ENCODE data around the gene RGS12.

The RGS12 gene

GRCh38 chr4:3306450-3306849 is 13.6 kb downstream of the RGS12 start:
- H3K9me3 Mint-ChIP-seq, result no peaks in the 10 kb centered on the region
- no peak overlapping the region for H3K4me3 Mint-ChIP-seq
- no peak for ATAC-seq
- H3K4me1 Mint-ChIP-seq, result peaks cover 74% of the 10 kb centered on the region
- no peak for DNase-seq
- no peak overlapping the region for H3K27ac Mint-ChIP-seq
- H3K27me3 Mint-ChIP-seq, result peaks cover 44% of the 10 kb centered on the region

- Mint-ChIP-seq H3K4me3 (no peak overlapping the region), H3K27ac (no peak overlapping the region), H3K27me3 (peaks cover 41% of the 10 kb centered on the region), H3K4me1 (peaks cover 68% of the 10 kb centered on the region), H3K9me3 (no peaks in the 10 kb centered on the region)
- DNase-seq (no peak), ATAC-seq (no peak)
Observed at GRCh38 chr4:3307060-3307459, 14.2 kb downstream of the RGS12 start.

GRCh38 chr4:3307486-3307885 is 14.7 kb downstream of the RGS12 start:
- Mint-ChIP-seq H3K4me1 (peaks cover 64% of the 10 kb centered on the region), H3K27me3 (peaks cover 38% of the 10 kb centered on the region), H3K4me3 (no peak overlapping the region), H3K9me3 (no peaks in the 10 kb centered on the region), H3K27ac (no peak overlapping the region)
- DNase-seq, result no peak
- ATAC-seq, result no peak

- Mint-ChIP-seq H3K9me3 (no peaks in the 10 kb centered on the region), H3K4me1 (peaks cover 58% of the 10 kb centered on the region), H3K4me3 (no peak overlapping the region), H3K27me3 (peaks cover 33% of the 10 kb centered on the region), H3K27ac (no peak overlapping the region)
- ATAC-seq (no peak), DNase-seq (no peak)
Observed at GRCh38 chr4:3307891-3308575, 15.2 kb downstream of the RGS12 start.

- Mint-ChIP-seq H3K9me3 (no peaks in the 10 kb centered on the region), H3K4me1 (peaks cover 52% of the 10 kb centered on the region), H3K27ac (no peak overlapping the region), H3K4me3 (no peak overlapping the region), H3K27me3 (peaks cover 26% of the 10 kb centered on the region)
- ATAC-seq, result no peak
- DNase-seq, result no peak
Observed at GRCh38 chr4:3308691-3309090, 15.9 kb downstream of the RGS12 start.

GRCh38 chr4:3310301-3311094 is 17.7 kb downstream of the RGS12 start:
- peaks cover 34% of the 10 kb centered on the region for H3K4me1 Mint-ChIP-seq
- H3K9me3 Mint-ChIP-seq, result no peaks in the 10 kb centered on the region
- H3K4me3 Mint-ChIP-seq, result no peak overlapping the region
- H3K27me3 Mint-ChIP-seq, result peaks cover 21% of the 10 kb centered on the region
- ATAC-seq, result peak; percentile 42
- DNase-seq, result no peak
- H3K27ac Mint-ChIP-seq, result no peak overlapping the region

GRCh38 chr4:3311095-3311372 is 18.2 kb downstream of the RGS12 start:
- Mint-ChIP-seq H3K27me3 (peaks cover 18% of the 10 kb centered on the region), H3K4me3 (no peak overlapping the region), H3K9me3 (no peaks in the 10 kb centered on the region), H3K4me1 (peaks cover 28% of the 10 kb centered on the region), H3K27ac (no peak overlapping the region)
- no peak for DNase-seq
- ATAC-seq, result peak; percentile 37

- no peak for DNase-seq
- Mint-ChIP-seq H3K9me3 (no peaks in the 10 kb centered on the region), H3K27me3 (peaks cover 14% of the 10 kb centered on the region), H3K27ac (no peak overlapping the region), H3K4me3 (no peak overlapping the region), H3K4me1 (peaks cover 22% of the 10 kb centered on the region)
- no peak for ATAC-seq
Observed at GRCh38 chr4:3311489-3312171, 18.8 kb downstream of the RGS12 start.

- H3K9me3 Mint-ChIP-seq, result no peaks in the 10 kb centered on the region
- no peak for ATAC-seq
- H3K4me3 Mint-ChIP-seq, result no peak overlapping the region
- no peak overlapping the region for H3K27ac Mint-ChIP-seq
- H3K4me1 Mint-ChIP-seq, result peaks cover 16% of the 10 kb centered on the region
- DNase-seq, result no peak
- peaks cover 14% of the 10 kb centered on the region for H3K27me3 Mint-ChIP-seq
Observed at GRCh38 chr4:3312362-3312761, 19.5 kb downstream of the RGS12 start.

GRCh38 chr4:3313139-3313538 is 20.3 kb downstream of the RGS12 start:
- Mint-ChIP-seq H3K4me1 (peaks cover 14% of the 10 kb centered on the region), H3K27me3 (peaks cover 10% of the 10 kb centered on the region), H3K9me3 (no peaks in the 10 kb centered on the region), H3K27ac (no peak overlapping the region), H3K4me3 (no peak overlapping the region)
- ATAC-seq (no peak), DNase-seq (no peak)

- Mint-ChIP-seq H3K4me3 (no peak overlapping the region), H3K27ac (no peak overlapping the region), H3K27me3 (peaks cover 4% of the 10 kb centered on the region), H3K9me3 (no peaks in the 10 kb centered on the region), H3K4me1 (peaks cover 8% of the 10 kb centered on the region)
- DNase-seq, result no peak
- no peak for ATAC-seq
Observed at GRCh38 chr4:3313556-3314228, 20.9 kb downstream of the RGS12 start.

- DNase-seq (no peak), ATAC-seq (no peak)
- H3K4me3 Mint-ChIP-seq, result no peak overlapping the region
- no peaks in the 10 kb centered on the region for H3K9me3 Mint-ChIP-seq
- H3K4me1 Mint-ChIP-seq, result peaks cover 5% of the 10 kb centered on the region
- H3K27ac Mint-ChIP-seq, result no peak overlapping the region
- no peaks in the 10 kb centered on the region for H3K27me3 Mint-ChIP-seq
Observed at GRCh38 chr4:3314706-3315260, 22.0 kb downstream of the RGS12 start.

- Mint-ChIP-seq H3K27me3 (peaks cover 3% of the 10 kb centered on the region), H3K4me1 (no peaks in the 10 kb centered on the region), H3K27ac (no peak overlapping the region), H3K4me3 (no peak overlapping the region), H3K9me3 (no peaks in the 10 kb centered on the region)
- no peak for DNase-seq
- no peak for ATAC-seq
Observed at GRCh38 chr4:3315566-3315965, 22.7 kb downstream of the RGS12 start.

GRCh38 chr4:3316146-3316545 is 23.3 kb downstream of the RGS12 start:
- DNase-seq, result no peak
- H3K4me1 Mint-ChIP-seq, result no peaks in the 10 kb centered on the region
- ATAC-seq, result no peak
- H3K27ac Mint-ChIP-seq, result peak overlapping the region in 1 of 2 donors; percentile 75
- H3K27me3 Mint-ChIP-seq, result peaks cover 7% of the 10 kb centered on the region
- no peak overlapping the region for H3K4me3 Mint-ChIP-seq
- H3K9me3 Mint-ChIP-seq, result no peaks in the 10 kb centered on the region

GRCh38 chr4:3317011-3317655 is 24.3 kb downstream of the RGS12 start:
- no peak overlapping the region for H3K4me3 Mint-ChIP-seq
- ATAC-seq (peak; percentile 39), DNase-seq (no peak)
- H3K9me3 Mint-ChIP-seq, result no peaks in the 10 kb centered on the region
- no peaks in the 10 kb centered on the region for H3K4me1 Mint-ChIP-seq
- H3K27ac Mint-ChIP-seq, result no peak overlapping the region
- H3K27me3 Mint-ChIP-seq, result peaks cover 7% of the 10 kb centered on the region
